Colon (tissue), 2 donors: Measurements from ENCODE around the gene ANKS1B.

Source experiments
- FAIRE-seq: peaks from 2 replicates; lab custom pipeline; 2012; peaks lifted over from hg19 to GRCh38; lab: Jason Lieb, UNC
- donor health status: control.
- donor health status: control.

ANKS1B gene

DNA sequence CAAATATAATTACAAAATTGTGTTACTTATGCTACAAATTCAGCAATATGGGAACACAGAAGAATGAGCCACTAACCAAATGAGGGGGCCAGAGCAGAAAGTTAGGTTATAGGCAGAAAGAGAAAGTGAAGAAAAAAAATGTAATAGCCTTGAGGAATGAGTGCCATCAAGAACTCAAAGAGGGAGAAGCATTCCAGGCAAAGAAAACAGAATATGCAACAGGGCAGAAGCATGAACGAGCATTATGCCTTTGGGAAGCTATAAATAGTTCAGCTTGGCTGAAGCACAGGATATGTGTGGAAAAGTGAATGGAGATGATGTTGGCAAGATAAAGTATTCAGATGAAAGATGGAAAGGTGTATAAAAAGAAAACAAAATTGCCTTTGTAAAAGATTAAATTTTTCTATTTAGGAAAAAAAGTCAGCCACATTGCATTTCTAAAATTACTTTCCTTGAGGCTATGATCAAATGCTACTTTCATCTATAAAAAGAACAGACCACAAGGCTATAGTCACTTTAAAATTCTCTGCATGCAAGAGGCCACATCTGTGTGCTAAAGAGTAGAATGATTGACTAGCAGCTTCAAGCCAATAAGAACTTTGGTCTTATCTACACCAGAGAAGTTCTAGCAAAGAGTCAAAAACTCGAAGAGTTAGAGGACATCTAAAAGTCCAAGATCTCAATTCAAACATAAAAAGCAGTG, 530.7 kb downstream of the ANKS1B start:
- FAIRE-seq: no peak

DNA sequence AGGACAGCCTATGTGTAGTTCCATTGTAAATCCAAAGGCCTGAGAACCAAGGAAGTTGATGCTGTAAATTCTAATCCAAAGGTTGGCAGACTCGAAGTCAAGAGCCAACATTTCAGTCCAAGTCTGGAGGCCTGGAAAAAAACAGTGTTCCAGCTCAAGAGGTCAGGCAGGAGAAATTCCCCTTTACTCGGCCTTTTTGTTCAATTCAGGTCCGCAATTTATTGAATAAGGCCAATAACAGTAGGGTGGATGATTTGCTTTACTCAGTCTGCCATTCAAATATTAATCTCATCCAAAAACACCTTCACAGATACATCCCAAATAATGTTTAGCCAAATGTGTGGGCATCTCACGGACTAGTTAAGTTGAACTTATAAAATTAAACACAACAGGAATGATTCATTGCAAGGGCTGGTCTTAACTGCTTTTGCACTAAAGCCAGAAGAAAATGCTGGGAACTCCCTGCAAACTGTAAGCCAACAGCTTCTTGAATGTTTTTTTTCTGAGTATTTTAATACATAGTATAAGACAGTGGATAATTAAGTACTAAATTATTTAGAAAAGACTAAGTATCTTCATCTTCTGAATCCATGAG, 534.6 kb downstream of the ANKS1B start:
- no peak for FAIRE-seq

DNA sequence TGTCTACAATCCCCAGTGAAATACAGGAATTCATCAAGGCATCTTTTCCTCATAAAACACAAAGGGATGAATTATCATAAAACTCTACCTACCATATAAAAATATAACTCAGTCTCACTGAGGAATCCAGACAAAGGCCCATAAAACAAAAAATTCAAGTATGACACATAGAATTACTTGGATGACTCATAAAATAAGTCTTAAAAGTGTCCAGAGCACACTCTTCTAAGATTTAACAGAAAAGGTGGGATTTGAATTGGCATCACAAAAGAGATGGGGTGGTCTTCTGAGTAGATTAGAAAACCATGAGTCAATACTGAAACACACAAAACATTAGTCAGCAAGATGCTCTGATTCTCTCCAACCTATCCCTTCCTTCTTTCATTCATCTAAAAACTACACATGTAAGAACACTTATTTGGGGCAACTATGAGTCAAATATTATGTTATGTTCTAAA, 539.8 kb downstream of the ANKS1B start:
- no peak for FAIRE-seq

DNA sequence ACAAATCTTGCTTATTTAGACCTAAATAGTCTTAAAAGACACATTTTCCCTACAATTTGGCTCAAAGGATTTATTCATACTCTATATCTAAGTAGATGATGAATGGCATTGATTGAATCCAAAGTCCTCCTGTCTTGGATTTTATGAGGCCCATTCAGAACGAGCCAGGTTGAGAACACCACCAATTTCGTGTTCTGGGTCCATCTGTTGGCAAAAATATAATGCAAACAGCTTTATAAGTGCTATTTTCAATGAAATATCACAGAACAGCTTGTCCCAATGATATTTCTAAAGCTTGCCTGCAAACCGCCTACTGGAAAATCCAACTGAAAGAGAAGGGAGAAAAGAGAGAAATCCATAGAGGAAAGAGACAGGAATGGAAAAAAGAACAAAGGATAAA, 542.0 kb downstream of the ANKS1B start:
- FAIRE-seq: no peak

DNA sequence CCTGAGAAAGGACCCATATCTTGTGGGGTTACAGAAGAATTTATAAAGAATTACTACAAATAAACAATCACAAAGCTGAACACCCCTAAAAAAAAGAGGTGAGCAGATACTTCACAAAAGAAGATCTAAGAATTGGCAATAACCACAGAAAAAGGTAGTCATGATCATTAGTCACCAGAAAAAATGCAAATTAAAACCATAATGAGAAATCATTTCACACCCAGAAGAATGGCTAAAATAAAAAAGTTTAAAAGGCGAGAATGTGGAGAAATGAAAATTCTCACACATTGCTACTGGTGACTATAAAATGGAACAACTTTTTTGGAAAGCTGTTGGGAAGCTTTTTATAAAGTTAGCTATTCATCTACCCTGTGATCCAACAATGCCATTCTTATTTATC, 545.3 kb downstream of the ANKS1B start:
- FAIRE-seq: no peak

DNA sequence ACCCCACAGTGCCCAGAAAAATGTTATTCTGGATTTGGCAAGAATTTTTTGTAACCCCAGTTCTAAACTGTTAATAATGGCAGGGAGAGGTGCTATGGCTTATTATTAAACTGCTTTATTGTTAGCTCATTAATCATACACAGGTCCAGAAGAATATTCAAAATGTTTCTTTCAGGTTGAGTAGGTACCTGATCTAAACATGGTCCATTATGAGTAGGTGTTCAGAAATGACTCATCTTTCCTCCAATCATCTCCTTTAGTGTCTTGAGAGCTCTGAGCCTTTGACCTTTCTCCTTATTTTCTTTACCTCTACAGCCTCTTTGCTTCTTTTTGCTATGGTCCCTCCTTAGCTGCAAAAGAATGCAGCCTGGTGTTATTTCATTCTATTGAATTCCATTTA, 548.2 kb downstream of the ANKS1B start:
- no peak for FAIRE-seq

DNA sequence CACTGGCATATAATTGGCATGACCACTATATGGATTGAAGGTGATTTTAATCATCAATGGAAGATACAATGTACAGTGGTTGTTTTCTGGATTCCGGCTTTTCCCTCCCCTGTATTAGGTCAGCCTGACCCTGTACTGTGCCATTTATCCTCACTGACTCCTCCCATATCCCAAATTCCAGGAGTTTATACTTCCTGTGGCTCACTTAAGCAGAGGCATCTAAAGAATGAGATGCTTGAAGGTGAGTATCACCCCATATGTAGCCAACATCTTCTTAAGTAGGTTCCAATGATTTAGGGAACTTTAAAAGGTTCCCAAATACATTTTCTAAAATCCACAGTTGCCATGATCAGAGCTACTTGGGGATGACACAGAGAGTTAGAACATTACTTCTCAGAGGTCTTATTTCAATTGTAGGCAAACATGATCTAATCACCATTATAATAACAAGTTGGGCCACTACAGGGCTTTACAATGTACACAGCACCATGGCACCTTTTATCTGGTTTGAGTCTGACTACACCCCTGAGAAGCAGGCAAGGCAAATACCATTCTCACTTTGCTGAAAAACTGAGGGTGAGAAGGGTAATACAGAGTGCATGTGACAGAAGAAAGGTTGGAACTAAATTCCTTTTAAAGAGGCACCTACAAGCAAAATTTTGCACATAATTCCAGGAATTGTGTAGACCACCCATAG, 549.5 kb downstream of the ANKS1B start:
- no peak for FAIRE-seq

DNA sequence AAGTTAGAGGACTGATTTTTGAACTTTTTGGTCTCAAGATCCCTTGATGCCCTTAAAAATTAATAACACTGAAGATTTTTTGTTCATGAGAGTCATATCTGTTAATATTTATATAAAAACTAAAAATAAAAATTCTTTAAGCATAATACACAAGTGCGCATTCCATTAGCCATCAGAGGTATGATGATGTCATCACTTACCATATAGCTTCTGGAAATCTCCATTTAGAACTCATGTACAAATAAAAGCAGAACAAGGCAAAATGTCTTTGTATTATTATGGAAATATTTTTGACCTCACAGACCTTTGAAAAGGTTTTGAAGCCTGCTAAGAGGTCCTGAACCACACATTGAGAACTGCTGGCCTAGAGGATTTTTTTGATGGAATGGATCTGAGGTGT, 551.6 kb downstream of the ANKS1B start:
- no peak for FAIRE-seq

DNA sequence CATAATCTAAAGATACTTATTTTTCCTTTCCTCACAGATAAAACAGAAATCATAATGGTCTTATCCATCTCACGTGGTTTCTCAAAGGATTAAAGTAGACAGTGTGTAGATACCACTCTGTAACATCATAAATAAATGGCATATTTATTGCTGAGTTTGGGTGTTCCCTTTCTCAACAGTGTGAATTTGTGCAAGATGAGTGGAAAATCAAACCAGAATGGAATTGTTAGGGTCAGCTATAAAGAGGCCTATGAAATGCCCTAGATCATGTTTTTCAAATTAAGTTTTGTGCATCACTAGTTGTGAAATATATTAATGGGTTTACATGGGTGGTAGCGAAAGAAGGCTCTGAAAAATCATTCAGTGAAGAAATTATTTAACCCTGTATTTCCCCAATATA, 553.5 kb downstream of the ANKS1B start:
- no peak for FAIRE-seq

DNA sequence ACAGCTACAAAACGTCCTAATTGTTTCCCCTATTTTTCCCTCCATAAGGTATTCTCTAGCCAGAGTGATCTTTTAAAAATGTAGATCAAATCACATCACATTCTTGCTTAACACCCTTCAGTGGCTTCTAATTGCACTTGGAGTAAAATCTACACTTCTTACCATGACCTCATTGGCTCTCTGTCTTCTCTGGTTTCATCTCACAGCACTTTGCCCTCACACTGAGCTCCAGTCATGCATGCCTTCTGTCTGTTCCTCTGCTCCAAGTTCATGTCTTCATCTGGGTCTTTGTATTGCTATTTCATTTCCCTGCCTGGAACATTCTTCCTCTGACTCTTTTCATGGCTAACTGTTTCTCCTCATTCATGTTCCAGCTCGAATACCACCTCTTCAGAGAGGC, 557.6 kb downstream of the ANKS1B start:
- no peak for FAIRE-seq

DNA sequence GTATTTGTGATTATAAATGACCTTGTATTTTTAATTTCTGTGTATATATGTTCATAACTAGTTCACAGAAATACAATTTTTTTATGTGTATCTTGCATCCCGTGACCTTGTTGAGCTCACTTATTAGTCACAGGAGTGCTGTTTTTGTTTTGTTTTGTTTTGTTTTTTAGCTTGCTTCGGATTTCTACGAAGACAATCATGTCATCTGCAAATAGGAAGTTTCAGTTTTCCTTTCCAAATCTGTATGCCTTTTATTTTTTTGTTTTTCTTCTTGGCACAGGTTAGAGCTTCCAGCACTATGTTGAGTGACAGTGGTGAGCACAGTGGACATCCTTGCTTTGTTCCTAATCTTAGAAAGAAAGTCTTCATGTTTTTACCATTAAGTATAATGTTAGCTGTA, 566.4 kb downstream of the ANKS1B start:
- FAIRE-seq: no peak

DNA sequence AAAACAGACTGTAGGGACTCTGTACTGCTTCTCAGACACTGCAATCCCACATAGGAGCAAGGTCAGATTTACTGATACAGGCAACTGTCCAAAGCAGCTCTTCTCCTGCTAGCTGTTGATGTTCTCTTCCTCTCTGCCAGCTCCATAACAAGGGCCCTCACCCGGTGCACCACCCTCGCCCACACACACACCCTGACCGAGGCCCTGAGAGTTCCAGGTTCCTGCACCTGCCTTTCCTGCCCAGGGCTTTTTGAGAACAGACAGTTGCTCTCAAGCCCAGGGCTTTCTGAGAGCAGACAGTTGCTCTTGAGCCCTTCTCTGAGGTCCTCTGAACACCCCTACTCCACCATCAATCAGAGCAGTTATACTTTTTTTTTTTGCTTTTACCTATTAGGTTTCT, 571.0 kb downstream of the ANKS1B start:
- FAIRE-seq: no peak

DNA sequence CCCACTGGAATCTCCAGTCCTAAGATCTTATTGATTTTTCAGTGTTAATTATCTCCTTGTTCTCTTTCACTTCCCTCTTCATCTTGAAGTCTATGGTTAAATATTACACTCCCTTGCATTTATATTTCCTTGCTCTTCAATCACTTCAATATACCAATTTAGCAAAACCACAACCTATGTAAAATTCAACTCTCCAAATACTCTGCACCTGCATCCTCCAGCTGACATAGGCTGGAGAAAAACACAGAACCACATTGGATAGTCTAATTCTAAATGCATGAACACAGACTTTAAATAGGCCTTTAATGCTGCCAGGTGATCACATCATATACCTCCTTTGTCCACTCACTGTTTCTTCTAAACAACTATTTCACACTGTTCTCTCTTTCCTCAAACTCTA, 591.0 kb downstream of the ANKS1B start:
- no peak for FAIRE-seq

DNA sequence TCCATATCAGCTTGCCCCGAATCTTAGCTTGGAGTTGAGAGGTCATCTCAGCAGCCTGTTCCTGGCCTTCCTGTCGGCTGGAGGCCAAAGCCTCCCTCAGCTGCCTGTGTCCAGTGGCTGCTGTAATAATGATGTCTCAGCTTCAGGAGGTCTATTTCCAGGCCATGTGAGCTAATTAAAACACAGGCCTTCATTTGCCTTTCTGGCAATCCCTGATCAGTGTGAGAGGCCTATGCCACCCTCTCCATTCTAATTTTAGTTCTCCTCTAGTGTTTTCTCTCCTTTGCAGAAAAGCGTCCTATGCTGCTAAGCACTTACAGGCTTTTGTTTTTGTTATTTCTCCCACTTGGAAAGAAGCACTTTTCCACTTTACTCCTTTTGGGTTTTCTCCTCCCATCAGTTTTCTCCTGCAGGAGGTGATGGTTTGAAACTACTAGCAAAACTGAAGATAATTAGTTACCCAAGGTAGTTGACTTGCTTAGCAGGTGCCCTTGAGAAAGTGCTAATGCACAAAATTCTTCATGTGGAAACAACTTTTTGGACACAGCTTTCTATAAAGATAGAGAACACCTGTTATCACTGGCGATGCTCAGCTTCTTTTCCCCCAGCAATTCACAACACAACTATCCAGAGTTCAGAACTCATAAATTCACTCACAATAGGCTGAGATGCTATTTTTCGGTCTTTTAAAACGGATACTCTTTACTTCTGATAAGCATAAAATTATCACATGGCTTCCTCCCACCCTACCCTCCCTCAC, 592.5 kb downstream of the ANKS1B start:
- FAIRE-seq: no peak

DNA sequence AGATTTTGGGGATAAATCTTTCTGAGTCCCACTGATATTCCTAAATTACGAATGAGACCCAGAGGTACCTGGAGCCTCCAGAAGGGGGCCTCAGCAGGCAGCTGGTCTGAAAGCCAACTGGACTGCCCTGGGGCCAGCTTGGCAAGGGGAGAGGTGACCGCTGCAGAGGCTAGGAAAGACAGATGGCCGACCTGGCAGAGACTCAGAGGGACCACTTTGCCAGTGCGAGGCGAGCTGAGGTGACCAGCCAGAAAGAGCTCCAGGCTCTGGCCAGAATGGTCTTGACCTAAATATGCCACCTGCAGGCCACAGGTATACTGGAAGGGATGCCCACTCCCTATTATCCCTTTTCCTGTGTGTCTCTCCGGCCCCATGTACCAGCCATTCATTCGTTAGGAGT, 594.0 kb downstream of the ANKS1B start:
- FAIRE-seq: no peak

DNA sequence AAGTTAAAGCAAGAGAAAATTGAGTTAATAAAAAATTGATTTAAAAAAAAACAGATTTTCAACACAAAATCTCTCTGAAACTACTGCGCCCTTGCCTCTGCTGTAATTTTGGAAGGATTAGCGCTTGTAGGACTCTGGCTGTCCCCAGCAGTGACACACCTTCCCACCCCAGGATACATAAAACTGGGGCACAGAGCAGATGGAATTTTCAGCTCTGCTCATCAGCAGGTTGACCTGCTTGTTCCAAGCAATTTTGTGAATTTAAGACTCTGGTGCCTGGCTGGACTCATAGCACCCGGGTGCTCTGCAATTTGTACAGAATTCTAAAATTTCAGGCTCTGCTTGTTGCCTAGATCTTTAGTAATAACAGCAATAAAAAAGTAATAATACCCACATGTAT, 595.0 kb downstream of the ANKS1B start:
- no peak for FAIRE-seq

DNA sequence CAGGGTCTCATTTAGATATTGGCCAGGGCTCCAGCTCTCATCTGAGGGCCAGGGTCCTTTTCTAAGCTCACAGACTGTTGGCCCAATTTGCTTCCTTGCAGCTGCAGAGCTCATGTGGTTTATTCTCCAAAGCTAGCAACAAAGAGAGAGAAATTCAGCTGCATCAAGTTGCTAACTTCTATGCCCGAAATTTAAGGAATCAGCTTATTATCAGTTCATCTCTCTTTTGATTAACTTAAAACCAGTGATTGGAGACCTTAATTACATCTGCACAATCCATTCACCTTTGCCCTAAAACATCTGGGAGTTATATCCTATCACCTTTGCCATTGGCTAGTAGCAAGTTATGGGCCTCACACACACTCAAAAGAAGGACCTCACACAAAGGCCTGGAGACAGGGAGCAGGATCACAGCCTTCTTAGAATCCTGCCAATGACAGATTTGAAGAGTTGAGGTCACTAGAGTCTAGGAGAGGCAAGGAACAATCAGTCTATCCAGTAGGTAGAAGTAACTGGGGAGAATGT, 596.0 kb downstream of the ANKS1B start:
- no peak for FAIRE-seq

DNA sequence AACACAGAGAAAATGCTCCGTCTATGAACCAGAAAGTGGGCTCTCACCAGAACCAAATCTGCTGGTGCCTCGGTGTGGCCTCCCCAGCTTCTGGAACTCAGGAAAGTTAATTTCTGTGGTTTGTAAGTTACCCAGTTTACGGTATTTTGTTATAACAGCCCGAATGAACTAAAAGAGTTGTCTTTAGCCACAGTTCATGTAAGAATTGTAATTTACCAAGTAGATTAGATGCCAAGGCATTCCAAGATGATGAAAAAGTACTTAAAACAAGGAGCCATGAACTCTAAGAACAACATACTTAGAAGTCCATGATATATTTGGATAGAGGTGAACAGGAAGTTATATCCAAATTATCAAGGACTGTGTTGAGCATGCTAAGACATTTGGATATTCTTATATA, 597.1 kb downstream of the ANKS1B start:
- FAIRE-seq: no peak

DNA sequence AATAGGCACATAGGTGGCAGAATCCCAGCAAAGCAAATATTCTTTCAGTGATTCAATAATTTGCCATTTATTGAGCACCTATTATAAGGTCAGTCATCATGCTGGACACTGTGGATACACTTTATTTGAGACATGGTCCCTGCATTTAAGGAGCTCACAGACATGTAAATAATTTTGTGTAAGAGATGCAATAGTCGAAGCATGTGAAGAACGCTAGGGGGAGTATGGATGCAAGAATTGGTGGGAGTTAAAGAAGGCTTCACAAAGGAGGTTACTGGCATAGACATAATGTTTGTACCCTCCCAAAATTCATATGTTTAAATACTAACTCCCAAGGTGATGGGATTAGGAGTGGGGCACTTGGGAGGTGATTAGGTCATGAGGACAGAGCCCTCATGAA, 597.8 kb downstream of the ANKS1B start:
- FAIRE-seq: no peak

DNA sequence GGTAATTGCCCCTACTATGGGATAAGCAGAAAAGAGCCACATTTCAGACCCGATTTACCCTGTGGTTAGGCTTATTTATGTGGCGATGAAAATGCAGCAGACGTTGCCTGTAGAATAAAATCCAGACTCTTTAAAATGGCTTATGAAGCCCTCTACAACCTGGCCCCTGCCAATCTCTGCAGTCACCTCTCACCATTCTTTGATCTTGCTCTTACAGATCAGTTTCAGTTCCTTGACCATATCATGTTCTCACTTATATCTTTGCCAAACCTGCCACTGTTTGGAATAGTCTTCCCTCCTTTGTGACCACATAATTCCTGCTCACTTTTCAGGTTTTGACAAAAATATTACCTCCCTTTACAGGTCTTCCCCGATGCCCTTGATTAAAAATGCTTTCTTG, 601.5 kb downstream of the ANKS1B start:
- FAIRE-seq: no peak

DNA sequence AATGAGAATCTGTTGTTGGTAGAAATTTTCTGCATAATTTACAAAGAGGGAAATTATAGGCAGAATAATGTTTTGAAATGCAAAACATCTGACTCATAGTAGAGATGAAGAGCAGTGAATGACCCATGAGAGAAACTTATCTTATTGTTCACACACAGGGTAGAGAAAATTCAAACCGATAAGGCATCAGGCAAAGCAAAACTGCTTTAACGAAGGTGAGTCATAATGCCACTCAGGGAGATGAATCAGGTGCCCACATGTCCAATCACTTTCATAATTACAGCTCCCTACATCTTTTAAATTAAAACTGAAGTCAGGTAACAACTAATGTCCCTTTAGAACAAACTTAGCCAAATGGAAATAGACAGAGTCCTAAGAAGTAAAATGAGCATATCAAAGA, 602.7 kb downstream of the ANKS1B start:
- no peak for FAIRE-seq

DNA sequence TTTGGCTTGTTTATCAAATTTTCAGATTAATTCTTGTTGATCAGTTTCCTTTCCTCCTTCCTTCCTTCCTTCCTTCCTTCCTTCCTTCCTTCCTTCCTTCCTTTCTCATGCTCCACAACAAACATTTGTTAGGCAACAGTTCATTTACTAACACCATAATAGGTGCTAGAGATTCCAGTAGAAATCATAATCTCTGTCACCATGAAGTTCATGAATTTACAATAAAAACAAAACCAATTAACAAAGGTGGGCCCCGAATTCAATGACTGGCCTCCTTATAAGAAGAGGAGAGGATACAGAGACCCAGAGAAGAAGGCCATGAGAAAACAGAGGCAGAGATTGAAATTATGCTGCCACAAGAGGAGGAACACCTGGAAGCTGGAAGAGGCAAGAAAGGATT, 604.0 kb downstream of the ANKS1B start:
- FAIRE-seq: no peak

DNA sequence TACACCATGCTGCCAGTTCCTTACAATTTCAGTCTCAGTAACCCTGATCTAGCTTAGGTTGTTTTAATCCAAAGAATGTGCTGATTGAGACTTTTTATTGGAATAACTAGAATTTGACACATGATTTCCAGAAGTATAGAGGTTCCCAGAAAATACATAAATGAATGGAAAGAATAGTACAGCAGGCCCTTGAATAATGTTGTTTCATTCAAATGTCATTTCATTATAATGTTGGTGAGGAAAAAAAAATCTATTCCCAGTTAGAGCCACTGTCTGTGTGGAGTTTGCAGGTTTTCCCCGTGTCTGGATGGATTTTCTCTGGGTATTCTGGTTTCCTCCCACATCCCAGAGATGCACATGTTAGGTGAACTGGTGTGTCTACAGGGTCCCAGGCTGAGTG, 610.7 kb downstream of the ANKS1B start:
- no peak for FAIRE-seq
